HEK293T (cell line): ENCODE results near the gene FOXD4L6.
"Not testable (repeated sequence)": the region's sequence is repeated elsewhere in the genome, so short reads cannot be mapped to it uniquely, and the experiment has no call there.

Experiments
- BHLHE40 ChIP-seq: fragments of 450-650 bp; IDR thresholded peaks from 2 replicates; pipeline ENCODE4 v1.6.1; 2016; ENCODE audit warnings: mild to moderate bottlenecking, moderate library complexity, borderline replicate concordance
- FOXK2 ChIP-seq: fragments of 450-650 bp; IDR thresholded peaks from 2 replicates; pipeline ENCODE4 v1.6.1; 2016; ENCODE audit warnings: mild to moderate bottlenecking
- L3MBTL2 ChIP-seq: fragments of 450-650 bp; conservative IDR thresholded peaks from 2 replicates; pipeline ENCODE4 v1.6.1; 2016; ENCODE audit warnings: mild to moderate bottlenecking
- TARDBP ChIP-seq: fragments of 450-650 bp; IDR thresholded peaks from 2 replicates; pipeline ENCODE4 v1.6.1; 2016

- TF ChIP-seq L3MBTL2, TARDBP, FOXK2, BHLHE40: not testable (repeated sequence)
Observed at GRCh38 chr9:41119311-41119710, 9.2 kb downstream of the FOXD4L6 start.
